Stimulated activated CD8-positive, alpha-beta memory T cell treated with anti-CD3 and anti-CD28 coated beads, Interleukin-4, amount 100 ng/mL, for 48 hours (primary cell): Measurements from ENCODE around the gene ADAM19.

Experiments
- DNase-seq: peaks from one replicate; pipeline ENCODE4 v3.0.0-alpha.2; 2020

Gene ADAM19, protein sequence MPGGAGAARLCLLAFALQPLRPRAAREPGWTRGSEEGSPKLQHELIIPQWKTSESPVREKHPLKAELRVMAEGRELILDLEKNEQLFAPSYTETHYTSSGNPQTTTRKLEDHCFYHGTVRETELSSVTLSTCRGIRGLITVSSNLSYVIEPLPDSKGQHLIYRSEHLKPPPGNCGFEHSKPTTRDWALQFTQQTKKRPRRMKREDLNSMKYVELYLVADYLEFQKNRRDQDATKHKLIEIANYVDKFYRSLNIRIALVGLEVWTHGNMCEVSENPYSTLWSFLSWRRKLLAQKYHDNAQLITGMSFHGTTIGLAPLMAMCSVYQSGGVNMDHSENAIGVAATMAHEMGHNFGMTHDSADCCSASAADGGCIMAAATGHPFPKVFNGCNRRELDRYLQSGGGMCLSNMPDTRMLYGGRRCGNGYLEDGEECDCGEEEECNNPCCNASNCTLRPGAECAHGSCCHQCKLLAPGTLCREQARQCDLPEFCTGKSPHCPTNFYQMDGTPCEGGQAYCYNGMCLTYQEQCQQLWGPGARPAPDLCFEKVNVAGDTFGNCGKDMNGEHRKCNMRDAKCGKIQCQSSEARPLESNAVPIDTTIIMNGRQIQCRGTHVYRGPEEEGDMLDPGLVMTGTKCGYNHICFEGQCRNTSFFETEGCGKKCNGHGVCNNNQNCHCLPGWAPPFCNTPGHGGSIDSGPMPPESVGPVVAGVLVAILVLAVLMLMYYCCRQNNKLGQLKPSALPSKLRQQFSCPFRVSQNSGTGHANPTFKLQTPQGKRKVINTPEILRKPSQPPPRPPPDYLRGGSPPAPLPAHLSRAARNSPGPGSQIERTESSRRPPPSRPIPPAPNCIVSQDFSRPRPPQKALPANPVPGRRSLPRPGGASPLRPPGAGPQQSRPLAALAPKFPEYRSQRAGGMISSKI

DNA sequence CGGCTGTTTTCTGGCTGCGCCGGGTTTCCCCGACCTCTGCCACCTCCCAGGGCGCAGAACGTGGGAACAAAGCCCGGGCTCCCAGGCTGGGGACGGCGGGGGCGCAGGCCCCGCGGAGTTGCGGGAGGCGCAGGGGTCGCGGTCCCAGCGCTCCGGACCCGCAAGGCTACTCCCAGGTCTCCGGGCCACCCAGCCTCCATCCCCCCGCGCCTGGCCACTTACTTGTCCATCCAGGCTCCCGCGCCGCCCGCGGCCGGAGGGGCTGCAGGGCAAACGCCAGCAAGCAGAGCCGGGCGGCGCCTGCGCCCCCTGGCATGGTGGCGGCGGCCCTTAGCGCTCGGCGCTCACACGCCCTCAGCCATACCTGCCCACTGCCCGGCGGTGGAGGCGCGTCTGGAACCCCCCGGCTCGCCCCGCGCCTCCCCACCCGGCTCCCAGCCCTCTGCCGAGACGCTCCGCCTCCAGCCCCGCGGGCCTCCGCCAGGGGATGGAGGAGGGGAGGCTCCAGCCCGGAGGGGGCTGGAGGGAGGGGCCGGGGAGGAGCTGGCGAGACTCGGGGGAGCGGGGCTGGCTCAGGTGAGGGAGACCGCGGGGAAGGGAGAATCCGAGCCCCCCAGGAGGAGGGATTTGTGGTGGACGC, at the start of gene ADAM19:
ADAM19 (minus strand) TSS at position 395 of the 640 bp plus-strand sequence; CDS start at position 316, 79 bp downstream.
- DNase-seq: peak; percentile 78

DNA sequence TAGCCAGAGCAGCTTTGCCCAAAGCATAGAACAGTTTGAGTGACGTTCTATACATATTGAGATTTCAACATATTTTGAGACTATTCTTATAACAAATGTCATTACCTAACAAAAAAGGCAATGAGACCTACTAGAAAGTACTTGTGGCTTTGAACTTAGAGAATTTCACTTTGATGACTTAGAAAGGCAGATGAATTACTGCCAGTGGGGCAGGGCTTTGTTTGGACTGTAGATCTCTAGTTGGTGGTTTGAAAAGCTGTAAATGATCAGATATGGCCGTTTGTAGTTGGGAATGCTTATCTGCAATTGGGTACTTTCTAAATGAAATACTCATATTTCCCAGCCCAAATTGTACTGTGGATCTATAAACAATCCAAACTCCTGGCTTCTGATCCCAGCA, 48.6 kb upstream of the ADAM19 start:
- DNase-seq: no peak

GRCh38 chr5:157620776-157621175, 45.2 kb upstream of the ADAM19 start:
- no peak for DNase-seq

DNA sequence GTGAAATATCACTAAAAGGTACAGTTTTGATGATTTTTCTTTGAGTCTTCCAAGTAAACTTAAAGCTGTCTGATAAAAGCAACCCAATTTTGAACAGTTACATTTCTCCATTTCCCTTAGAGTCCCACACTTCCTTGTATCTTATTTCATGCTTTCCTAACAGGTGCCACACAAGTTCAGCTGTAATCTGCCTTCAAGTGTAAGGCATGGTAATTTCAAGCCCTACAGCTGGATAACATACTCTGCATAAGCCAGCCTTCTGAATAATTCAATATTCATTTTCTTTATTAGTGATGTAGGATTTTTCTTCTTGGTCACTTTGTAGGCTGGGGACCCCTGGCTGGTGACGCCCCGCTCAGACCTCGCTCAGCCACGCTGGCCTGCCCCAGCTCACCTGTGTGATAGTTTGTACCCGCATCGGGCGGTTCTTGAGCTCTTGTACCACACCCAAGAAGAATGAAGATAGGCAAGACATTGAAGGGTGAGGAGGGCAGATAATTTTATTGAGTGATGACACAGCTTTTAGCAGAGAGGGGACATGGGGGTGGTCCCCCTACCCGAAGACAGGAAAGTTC, 42.7 kb upstream of the ADAM19 start:
- no peak for DNase-seq

GRCh38 chr5:157616785-157617184, 41.2 kb upstream of the ADAM19 start:
- no peak for DNase-seq

DNA sequence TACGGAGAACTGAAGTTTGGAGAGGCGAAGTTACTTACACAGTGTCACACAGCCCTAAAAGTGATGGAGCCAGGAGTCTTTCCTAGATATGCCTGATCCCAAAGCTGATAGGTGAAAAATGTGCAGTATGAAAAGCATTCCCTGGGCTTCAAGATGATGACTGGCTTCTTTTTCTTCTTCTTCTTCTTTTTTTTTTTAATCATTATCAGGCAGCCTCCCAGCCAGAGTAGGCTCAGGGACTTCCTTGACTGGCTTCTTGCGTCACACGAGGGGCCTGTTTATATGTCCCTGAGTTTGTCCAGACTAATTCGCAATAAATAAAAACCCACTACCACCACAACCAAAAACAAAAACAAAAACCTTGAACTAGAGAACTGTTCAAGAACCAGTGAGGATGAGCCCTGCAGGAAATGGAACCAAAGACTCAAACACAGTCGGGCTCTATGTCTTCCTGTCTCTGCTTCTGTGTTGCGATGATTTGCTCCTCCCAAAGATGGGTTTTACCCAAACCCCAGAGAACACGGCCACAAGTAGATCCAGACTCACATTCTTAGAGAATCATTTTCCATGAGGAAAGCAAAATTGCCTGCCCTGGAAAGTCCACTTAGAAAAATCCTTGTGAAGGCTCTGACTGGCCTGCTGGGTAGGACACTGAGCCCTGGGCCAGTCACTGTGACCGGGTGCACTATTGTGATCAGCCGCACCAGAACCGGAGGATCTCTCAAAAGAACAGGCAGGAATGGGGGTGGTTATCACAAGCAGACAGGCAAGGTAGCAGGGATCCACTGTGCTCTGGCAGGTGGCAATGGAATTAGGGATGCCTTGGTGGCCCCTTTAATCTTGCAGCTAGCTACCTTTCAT, 38.0 kb upstream of the ADAM19 start:
- DNase-seq: no peak

- DNase-seq: no peak
These were observed 37.0 kb upstream of the ADAM19 start for GRCh38 chr5:157612581-157612980.

GRCh38 chr5:157611571-157612476, 36.2 kb upstream of the ADAM19 start:
- DNase-seq: no peak

- DNase-seq: no peak
These were observed 35.4 kb upstream of the ADAM19 start for GRCh38 chr5:157610990-157611389.

GRCh38 chr5:157608972-157609565, 33.5 kb upstream of the ADAM19 start:
- DNase-seq: no peak

DNA sequence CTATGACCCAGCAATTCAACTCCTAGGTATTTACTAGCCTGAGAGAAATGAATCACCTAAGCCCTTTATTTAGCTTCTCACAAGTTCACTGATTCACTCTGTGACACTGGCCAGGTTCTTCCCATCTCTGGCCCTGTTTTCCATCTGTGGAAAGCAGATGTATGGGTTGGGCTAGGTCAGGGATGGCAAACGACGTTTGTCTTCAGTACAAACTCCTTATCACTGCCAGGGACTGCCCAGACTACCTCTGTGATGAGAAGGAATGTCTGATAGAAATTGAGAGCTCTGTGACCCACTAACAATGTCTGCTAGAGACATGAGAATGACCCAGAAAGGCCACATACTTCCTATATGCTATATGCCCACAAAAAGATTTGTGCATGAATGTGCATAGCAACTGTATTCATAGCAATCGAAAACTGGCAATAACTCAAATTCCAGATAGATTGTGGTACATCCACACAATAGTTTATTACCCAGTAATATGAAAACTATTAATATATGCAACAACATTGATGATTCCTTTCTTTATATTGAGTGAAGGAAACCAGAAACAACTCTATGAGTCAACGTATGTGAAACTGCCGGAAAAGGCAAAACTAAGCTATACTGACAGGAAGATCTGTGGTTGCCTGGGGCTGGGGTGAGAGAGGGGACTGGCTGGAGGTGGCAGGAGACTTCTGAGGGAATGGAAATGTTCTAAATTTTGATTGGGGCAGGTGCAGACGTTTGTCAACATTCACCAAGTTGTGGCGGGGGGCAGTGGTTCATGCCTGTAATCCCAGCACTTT, 32.0 kb upstream of the ADAM19 start:
- peak; percentile 69 for DNase-seq

DNA sequence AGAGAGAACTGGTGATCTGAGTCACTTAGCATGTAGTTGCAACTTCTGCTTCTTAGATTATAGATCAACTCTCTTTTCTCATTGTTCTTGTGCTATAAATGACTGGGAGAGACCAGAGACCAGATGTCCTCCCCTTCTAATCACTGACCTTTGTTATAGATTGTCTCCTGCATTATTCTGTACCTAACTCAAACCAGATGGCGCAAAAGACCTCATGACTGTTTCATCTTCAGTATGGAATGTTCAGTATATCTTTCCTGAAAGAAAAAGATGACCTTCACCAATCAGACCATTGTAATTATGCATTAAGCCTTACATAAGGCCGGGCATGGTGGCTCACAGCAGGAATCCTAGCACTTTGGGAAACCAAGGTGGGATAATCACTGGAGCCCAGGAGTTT, 30.5 kb upstream of the ADAM19 start:
- DNase-seq: no peak

GRCh38 chr5:157603333-157604190, 28.0 kb upstream of the ADAM19 start:
- DNase-seq: peak; percentile 65

DNA sequence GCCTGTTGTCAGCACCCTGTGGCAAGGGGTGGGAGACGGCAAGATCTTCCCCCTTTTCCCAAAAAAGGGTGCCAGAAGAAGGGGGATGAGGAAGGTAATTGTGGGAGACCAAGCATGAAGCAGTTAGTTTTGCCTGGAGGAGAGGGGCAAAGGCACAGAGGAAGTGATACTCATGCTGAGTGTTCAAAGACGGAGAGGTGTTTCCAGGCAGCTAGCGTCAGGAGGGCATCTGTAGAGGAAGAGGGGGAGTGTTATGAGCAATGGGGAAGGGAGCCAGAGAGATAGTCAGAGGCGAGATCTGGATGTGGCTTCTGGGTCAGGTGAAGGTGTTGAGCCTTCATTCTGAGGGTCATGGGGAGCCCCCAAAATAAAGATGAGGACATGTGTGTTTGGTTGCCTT, 26.9 kb upstream of the ADAM19 start:
- DNase-seq: peak; percentile 64

- DNase-seq: no peak
These were observed 24.7 kb upstream of the ADAM19 start for GRCh38 chr5:157600252-157600651.

- DNase-seq: no peak
These were observed 24.0 kb upstream of the ADAM19 start for GRCh38 chr5:157599565-157599964.

- no peak for DNase-seq
These were observed 22.9 kb upstream of the ADAM19 start for GRCh38 chr5:157598350-157598936.

DNA sequence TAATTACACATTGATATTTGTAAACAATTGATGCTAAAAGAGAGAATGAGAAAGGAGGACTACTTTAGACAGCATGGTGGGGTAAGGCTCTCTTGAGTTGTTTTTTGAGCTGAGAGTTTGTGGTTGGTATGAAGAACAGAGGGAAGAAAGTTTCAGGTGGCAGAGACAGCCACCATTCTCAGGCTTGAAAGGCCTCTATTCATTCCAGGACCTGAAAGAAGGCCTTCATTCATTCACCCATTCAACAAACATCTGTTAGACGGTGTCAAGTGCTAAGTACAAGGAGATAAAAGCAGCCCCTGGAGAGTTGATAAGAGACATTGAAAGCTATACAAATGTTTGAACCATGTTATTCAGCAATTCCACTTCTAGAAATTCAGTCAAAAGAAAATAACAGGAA, 21.7 kb upstream of the ADAM19 start:
- DNase-seq: no peak
